OCI-LY7 (cell line): ENCODE measurements around the gene SLC25A41.

Experiments used
- EZH2phosphoT487 ChIP-seq: fragments of 200-600 bp; sonication (generic); IDR thresholded peaks from 2 replicates; pipeline ENCODE4 v1.6.1; 2018; ENCODE audit warnings: low read depth, borderline replicate concordance, mild to moderate bottlenecking, mixed run types, antibody characterized with exemption, low read length, moderate library complexity, mixed read lengths
- TF ChIP-seq, protein P1 (sequence below): fragments of 200-600 bp; sonication (generic); conservative IDR thresholded peaks from 2 replicates; pipeline ENCODE4 v1.5.1; 2014; ENCODE audit warnings: mild to moderate bottlenecking, antibody characterized with exemption, low read length, moderate library complexity, mixed read lengths

DNA sequence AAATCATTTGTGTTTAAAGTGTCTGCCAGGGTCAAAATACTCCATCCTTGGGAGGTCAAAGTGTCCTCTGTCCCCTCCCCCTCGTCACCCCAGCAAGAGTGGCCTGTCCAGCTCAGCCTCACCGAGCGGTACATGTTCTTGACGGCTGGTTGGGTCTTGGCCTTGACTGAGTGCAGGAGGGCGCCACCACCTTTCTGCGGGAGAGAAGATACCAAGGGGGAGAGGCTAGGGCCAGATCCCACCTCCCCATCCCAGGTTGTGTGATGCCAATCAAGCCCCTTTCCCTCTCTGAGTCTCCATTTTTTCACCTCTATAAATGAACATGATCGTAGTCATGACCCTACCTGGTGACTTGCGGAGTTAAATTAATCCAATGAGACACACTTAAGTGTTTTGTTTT is 36.6 kb upstream of the SLC25A41 start:
- TF ChIP-seq, protein P1, sequence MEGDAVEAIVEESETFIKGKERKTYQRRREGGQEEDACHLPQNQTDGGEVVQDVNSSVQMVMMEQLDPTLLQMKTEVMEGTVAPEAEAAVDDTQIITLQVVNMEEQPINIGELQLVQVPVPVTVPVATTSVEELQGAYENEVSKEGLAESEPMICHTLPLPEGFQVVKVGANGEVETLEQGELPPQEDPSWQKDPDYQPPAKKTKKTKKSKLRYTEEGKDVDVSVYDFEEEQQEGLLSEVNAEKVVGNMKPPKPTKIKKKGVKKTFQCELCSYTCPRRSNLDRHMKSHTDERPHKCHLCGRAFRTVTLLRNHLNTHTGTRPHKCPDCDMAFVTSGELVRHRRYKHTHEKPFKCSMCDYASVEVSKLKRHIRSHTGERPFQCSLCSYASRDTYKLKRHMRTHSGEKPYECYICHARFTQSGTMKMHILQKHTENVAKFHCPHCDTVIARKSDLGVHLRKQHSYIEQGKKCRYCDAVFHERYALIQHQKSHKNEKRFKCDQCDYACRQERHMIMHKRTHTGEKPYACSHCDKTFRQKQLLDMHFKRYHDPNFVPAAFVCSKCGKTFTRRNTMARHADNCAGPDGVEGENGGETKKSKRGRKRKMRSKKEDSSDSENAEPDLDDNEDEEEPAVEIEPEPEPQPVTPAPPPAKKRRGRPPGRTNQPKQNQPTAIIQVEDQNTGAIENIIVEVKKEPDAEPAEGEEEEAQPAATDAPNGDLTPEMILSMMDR, result no peak
- TF ChIP-seq EZH2phosphoT487, result no peak
